Jurkat, Clone E6-1 (cell line): ENCODE data around the gene CSMD2.

Experiments used
- DNase-seq: peaks from one replicate; pipeline ENCODE4 v3.0.0-alpha.2; 2011; ENCODE audit warnings: low read depth, low spot score
- H3K4me3 ChIP-seq: 2 replicates; pipeline ENCODE4 v1.5.1; 2011; ENCODE audit warnings: mild to moderate bottlenecking, low read length, control low read depth, moderate library complexity

Gene CSMD2

DNA sequence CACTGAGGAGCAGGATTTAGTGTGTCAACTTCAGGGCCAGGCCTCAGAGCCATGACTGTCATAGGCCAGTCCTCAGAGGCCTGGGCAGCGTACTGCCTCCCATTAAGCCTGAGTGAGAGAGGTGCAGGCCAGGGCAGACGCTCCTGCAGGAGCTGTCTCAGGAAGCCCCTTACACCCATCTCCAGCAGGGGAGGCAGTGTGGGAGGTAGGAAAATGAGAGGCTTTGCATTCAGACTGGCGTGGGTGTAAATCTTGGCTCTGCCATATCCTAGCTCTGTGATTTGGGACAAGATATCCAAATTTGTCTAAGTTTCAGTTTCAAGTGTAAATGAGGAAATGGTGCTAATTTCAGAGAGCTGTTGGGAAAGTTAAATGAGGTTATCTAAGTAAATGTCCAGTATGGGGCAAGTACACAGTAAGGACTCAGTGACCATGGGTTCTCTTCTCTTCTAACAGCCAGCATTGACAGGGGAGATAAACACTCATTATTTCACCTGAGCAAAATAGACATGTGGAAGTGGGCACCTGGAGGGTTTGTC, 508.5 kb downstream of the CSMD2 start:
- H3K4me3 ChIP-seq: no peak overlapping the region
- DNase-seq: no peak

DNA sequence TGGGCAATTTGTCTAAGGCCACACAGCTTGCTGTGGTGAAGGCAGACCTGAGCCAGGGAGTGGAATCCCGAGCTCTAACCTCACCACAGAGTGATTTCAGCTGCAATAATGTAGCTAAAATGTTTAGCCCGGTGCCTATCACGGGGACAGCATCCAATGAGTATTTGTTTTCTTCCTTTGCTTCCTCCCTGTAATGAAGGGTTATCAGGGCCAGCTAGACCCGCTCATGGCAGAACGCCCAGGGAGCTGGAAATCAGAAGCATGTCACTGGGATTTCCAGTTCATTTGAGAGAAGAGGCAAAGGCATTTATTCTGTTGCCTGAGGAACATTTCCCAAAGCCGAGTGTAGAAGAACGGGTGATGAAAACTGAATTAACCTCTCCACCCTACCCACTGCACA, 509.5 kb downstream of the CSMD2 start:
- H3K4me3 ChIP-seq: no peak overlapping the region
- no peak for DNase-seq

DNA sequence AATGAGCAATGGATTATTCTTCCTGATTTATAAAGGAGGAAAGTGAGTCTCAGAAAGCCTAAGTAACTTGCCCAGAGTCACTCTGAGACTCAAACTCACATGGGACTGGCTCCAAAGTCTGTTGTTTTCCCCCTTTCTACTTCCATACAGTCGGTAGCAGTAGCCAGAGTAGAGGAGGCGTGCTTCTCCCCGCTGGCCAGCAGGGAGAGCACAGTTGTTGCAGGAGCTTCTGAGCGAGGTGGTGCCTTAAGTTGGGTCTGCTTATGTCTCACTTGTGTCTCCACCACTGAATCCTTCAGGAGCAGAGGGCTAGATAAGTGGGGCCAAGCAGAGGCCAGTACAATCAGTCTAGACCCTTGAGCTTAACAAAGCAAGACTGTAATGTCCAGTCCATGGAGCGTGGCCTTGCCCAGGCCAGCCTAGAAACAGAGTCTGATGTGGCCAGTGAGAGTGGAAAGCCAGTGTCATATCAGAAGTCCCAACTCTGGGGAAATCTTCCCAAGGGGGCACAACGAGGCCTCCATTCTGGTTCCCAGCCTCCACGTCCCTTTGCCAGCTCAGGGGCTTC, 510.7 kb downstream of the CSMD2 start:
- DNase-seq: peak; percentile 5

DNA sequence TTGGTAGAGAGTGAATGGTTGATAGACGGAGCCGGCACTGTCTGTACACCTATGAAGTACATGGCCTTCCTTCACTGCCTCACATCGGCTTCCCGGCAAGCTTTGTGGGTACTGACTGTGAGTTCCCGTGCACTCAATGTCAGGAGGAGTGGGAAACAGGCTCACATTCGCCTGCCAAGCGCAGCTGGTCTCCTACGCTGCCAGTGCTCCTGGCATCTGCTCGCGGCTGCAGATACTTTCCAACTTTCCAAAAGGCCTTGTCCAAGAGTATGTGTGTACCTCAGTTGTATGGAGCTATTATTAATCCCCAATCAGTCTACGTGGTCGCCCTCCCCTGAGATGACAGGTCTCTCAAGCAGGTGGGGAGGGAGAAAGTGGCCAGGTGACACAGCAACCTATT, 511.8 kb downstream of the CSMD2 start:
- H3K4me3 ChIP-seq: no peak overlapping the region
- DNase-seq: no peak

More for the DNA sequence above, 510.7 kb downstream of the CSMD2 start:
- no peak overlapping the region for H3K4me3 ChIP-seq

DNA sequence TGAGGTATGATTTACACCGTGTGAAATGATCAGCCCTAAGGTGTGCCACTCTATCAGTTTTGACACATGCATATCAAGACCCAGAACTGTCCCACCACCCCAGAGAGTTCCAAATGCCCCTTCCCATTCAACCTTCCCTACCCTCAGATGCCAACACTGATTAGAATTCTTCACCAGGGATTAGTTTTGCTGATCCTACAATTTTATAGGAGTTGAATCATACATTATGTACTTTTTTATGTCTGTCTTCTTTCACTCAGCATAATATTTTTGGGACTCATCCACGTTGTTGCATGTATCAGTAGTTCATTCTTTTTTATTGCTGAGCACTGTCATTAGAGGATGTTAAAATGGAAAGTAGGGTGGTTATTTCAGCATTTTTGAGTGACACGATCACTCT, 514.3 kb downstream of the CSMD2 start:
- H3K4me3 ChIP-seq: no peak overlapping the region
- DNase-seq: no peak

DNA sequence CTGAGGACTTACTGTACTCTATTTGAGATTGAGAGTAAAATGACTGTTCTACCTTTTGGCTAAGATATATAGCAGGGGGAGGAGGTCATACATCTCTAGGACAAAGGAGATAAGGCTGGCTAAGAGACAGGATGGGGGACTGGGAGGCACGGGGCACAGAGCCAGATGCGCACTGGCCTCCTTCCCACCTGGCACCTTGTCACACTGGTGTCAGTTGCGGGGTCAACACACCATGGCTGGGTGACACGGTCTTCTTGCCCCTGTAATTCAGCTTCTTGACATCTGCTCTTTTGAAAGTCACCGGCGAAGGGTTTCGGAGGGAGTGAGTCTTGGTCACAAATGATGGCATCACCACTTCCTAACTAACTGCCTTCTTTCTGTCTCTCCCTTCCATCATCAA, 515.3 kb downstream of the CSMD2 start:
- DNase-seq: no peak
- no peak overlapping the region for H3K4me3 ChIP-seq

DNA sequence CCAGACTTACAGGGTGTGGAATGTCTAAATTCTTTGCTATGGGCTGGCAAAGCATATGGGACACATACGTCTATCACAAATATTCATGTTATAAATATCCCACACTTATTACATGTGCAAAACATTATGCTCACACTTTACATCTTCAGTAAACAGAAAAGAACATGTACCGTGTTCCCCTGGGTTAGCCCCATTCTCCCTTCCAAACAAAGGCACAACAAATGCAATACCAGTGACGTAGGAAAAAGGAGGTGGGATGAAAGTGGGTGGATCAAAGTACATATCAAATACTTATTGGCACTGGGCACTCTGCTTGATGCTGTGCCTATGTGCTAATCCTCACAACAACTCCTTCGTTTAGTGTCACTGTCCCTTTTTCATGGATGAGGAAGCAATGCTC, 521.8 kb downstream of the CSMD2 start:
- no peak overlapping the region for H3K4me3 ChIP-seq
- no peak for DNase-seq

DNA sequence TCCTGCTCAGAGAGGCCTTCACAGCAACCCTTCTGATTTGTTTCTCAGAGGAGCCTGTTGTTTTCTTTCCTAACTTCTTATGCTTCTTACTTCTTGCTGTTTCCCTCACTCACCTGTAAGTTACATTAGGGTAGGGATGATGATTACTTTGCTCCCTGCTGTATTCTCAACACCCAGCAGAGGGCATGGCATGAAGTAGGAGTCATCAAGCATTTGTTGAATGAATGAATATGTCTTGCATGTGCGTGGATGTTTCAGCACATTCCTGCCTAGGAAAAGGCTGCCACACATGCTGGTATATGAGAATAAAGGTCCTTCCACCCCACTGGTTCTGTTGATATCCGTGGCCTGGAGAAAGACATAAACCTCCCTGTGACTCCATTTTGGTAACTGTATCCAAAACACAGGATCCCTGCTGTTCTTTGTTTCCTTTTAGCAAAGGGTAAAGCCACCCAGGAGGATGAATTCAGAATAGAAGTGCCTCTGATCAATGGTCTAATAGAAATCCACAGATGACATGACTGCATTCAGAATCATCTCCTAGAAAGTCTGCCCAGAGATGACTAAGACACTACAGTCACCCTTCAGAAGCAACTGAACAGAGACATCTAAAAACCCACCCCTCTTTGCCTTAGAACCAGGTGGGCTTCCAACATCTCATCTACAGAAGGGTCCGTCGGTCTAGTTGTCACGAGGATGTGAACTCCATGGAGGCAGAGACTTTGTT, 523.8 kb downstream of the CSMD2 start:
- DNase-seq: peak; percentile 31
- no peak overlapping the region for H3K4me3 ChIP-seq

DNA sequence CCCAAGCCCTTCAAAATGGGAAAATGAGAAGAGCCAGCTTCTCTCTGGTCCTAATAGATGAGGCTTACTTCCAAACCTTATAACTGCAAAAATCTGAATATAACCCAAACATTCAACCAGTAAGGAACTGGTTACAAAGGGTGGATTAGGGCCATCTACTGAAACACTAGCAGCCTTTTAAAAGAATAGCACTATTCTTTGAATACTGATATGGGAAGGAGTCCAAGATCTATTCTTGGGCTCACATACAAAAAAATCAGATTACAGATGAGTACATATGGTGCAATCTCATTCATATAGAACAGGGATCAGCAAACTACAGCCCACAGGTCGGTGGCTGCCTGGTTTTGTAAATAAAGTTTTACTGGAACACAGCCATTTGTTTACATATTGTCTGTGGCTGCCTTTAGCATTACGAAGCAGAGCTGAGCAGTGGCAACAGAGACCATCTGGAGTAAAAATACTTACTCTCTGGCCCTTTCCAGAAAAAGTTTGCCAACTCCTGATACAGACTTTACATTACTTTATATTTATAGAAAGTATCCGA, 524.8 kb downstream of the CSMD2 start:
- DNase-seq: no peak

DNA sequence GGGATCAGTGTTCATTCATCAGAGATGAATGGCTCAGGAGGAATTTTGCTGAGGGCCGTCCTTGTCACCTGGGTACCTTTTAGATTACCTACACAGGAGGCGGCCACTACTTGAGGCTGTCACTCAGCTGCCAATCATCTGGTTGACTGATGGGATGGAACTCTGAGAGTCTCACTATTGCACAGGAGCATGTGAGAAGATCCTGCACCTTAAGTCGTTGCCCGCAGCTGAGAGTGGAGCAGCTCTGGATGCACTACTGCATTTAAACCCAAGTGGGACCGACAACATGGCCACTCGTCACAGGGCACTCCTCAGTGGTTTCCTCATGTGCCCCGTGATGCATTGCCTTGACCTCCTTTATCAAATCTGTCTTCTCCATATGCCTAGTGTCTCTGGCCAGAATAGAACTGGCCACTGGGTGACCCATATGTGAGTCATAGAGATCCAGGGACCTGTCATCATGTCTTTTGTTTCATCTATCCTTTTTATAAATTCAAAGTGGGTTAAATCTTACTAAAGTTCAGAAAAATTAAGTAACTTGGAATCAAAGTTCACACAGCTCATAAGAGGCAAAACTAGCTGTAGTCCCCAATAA, 527.1 kb downstream of the CSMD2 start:
- DNase-seq: no peak

More for the DNA sequence above, 524.8 kb downstream of the CSMD2 start:
- no peak overlapping the region for H3K4me3 ChIP-seq

DNA sequence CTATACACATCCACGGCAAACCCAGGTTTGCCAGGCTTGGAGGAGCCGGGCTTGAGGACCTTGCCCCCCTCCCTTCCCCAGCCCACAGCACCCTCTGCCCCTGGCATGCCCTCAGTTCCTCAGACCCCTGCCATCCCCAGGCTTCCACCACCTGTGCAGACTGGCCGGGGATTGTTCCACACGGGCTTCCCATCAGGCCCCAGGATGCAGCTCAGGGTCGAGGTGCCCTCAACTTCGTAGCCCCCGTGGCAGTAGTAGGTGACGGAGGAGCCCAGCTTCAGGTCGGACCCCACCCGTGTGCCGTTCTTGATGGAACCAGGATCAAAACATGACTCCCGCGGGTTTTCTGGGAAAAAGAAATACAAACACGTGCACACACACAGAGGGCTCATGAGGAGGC, 528.8 kb downstream of the CSMD2 start:
- no peak for DNase-seq
- H3K4me3 ChIP-seq: no peak overlapping the region

More for the DNA sequence above, 527.1 kb downstream of the CSMD2 start:
- no peak overlapping the region for H3K4me3 ChIP-seq

DNA sequence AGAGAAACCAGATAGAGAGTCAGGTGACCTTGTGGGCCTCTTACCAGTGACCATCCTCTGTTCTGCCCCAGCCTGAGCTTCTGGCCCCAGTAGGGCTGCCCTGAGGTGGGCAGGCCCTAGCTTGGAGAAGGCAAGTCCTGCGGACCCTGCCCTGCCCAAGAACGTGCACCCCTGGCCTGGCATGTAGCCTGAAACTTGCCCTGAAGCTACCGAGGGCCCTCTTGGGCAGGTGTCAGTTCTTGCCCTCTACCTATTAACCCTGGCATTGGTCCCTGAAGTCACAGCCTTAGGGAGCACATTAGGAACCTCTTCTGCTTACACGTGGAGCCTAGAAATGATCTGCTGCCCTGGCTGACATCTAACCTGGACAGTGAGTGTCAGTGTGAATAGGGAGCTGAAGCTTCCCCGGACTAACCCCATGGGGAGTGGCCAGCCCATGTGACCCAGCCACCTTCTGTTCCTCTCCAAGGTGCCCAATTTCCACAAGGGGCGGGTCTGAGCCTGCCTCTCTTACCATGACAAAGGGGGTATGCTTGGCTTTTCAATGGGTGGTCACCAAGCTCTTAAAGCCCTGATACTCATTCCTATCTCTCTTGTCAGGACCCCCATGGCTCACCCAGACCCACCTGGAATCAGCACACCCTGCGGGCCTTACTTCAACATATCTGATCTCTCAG, 529.6 kb downstream of the CSMD2 start:
- H3K4me3 ChIP-seq: no peak overlapping the region
- DNase-seq: no peak

DNA sequence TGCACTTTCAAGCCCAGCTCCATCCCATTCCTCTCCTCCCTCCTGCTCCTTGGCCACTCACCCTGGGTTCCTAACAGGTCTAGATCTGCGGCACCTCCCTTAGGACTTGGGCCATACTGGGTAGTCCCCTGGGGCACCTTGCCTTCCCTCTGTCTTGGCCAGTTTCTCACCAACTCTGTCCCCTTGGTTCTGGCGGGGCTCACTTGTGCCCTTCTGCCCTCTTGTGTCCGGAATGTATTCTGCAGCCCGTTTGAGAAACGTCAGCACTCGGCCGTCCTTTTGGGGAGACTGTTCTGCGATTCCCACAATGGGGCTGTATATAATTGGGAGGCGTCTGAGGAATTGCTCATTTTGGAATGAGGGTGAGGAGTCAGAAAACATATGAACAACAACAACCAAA, 530.2 kb downstream of the CSMD2 start:
- DNase-seq: no peak

DNA sequence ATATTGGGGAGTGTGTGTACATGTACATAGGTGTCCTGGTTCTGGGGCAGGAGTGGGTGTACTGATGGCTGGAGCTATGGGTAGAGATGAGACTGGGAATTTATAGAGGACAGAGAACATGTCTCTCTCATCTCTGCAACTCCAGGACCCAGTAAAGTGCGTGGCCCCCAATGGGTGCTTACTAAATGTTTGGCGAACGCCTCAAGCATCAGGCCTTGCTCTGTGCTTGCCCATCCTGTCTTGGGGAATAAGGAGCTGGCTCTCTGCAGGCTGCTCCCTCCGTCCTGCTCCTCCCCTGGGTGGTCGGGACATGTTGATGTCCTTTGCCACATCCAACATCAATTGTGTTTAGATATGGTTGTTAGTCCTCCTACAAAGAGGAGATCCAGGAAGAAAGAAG, 530.9 kb downstream of the CSMD2 start:
- no peak for DNase-seq
- H3K4me3 ChIP-seq: no peak overlapping the region

More for the DNA sequence above, 530.2 kb downstream of the CSMD2 start:
- no peak overlapping the region for H3K4me3 ChIP-seq

DNA sequence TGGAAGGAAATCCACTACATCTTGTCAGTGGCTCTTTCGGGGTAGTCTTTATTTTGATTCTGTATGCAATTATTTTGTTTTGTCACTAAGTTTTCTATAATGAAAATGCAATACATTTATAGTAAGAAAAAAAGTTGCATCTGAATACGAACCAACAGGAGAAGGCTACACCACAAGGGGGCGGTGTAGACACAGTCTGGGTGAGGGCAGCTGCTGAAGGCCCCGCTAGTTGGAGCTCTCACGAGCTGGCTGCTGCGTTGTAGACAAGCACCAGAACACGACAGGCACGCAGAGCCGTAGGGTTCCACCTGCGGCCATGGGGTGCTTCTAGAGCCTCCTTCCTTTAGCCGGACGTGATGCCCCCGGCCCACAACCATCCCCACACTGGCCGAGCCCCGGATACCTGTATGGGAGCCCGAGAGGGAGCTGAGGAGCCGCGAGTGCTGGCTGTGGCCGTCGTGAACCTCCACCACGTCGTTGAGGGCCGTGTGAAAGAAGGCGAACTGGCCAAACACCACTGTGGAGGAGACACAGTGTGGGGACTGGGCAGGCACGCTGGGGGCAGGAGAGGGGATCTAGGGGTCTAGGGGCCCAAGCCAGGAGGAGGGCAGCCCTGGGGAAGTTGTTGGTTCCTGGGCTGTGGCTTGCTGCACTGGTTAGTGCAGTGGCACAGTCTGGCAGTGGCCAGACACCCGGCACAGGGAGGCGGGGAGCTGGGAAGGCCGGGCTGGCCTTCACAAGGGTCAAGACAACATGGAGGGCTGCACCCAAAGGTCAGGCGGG, 531.8 kb downstream of the CSMD2 start:
- no peak overlapping the region for H3K4me3 ChIP-seq
- DNase-seq: peak; percentile 81

DNA sequence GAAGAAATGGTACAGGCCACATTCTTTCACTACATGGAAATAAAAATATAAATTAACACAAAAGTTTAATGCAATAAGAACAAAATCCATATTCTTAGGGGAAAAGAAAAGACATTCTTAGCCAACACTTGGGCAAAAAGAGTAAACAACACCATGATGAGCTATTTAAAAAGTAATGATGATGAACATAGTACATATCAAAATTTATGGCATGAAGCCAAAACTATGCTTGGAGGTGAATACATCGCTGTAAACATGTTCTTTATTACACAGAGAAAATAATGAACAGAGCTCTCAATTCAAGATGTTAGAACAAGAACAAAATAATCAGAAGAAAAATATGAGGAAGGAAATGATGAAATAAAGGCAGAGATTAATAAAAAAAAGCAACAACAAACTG, 534.3 kb downstream of the CSMD2 start:
- DNase-seq: no peak

DNA sequence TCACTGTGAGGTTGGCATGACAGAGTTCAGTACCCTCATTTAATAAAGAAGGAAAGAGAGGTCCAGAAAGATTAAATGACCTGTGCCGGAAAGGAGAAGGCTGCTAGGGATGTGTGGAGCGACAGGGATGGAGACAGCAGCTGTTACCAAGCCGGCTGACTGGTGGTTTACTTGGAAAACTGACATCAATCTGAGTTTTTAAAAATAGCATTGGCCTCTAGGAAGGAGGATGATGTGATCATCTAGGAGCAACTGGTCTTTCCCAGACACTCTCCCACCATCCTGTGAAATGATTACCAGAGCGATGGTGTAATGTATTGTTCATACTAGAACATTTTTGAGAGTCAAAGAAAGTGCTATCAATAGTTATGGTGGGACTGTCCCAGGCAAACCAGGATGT, 538.2 kb downstream of the CSMD2 start:
- no peak for DNase-seq
- H3K4me3 ChIP-seq: no peak overlapping the region

More for the DNA sequence above, 534.3 kb downstream of the CSMD2 start:
- H3K4me3 ChIP-seq: no peak overlapping the region

DNA sequence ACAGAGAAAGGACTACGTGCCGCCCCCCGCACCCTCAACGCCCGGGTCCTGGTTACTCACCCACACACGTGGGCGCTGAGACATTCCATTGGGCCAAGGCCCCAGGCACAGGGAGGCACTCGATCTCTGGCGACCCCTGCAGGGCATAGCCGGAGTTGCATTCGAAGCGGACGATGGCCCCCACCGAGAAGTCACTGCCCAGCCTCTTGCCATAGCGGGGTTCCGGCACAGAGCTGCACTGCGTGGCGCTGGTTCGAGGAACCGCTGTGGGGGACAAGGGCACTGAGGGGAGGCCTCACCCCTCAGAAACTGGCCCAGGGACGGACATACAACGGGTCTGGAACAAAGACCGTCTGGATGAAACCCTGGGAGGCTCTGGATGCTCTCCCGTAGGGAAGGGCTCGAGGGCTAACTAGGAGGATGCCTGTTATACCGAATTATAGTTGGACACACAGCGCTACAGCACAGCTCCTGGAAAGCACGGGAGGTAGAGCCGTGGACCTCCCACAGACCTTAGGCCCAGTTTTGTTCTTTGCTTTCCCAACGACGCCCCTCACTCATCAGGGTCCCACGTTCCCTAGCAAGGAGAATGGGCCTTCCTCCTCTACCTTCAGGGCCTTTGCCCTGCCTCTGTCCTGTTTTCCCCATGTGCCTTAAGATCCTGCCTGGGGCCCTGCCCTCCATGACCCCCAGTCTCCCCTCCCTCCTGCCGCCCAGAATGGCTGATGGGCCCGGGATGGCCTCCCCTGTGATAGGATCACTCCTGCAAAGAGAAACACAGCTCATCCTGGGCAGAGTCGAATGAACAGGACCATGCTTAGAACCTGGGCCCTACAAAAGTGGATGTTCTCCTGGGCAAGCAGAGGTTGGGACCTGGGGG, 539.8 kb downstream of the CSMD2 start:
- no peak for DNase-seq

More for the DNA sequence above, 539.8 kb downstream of the CSMD2 start:
- no peak overlapping the region for H3K4me3 ChIP-seq
